K562 (cell line): ENCODE data around the gene CCDC28B. TPM values are rescaled to one million over a fixed set of nuclear protein-coding genes. Genes with fewer than 3 reads are reported as not detected.

Experiments
- CREBBP ChIP-seq: IDR thresholded peaks from one replicate; pipeline ENCODE4 v1.6.1; 2012; ENCODE audit warnings: low read depth, mild to moderate bottlenecking, control low read depth, inconsistent platforms, low read length
- GATAD2B ChIP-seq: fragments of 450-650 bp; IDR thresholded peaks from 2 replicates; pipeline ENCODE4 v1.6.1; 2017; ENCODE audit warnings: mild to moderate bottlenecking, borderline replicate concordance
- GTF2F1 ChIP-seq: IDR thresholded peaks from 2 replicates; pipeline ENCODE4 v1.6.1; 2011; ENCODE audit warnings: low read depth, low read length, improper control_type of control experiment
- HSF4 ChIP-seq: fragments of 250-450 bp; sonication (Bioruptor Pico); IDR thresholded peaks from 2 replicates; pipeline ENCODE4 v2.1.2; 2022; ENCODE audit warnings: mild to moderate bottlenecking, moderate library complexity, borderline replicate concordance
- KAT2B ChIP-seq: IDR thresholded peaks from one replicate; pipeline ENCODE4 v1.6.1; 2012; ENCODE audit warnings: low read depth, mild to moderate bottlenecking, control low read depth, inconsistent platforms, low read length, moderate library complexity
- KLF10 ChIP-seq: fragments of 250-450 bp; sonication (Bioruptor Pico); IDR thresholded peaks from 2 replicates; pipeline ENCODE4 v1.6.1; 2021; ENCODE audit warnings: matching md5 sums
- NCOA1 ChIP-seq: fragments of 450-650 bp; IDR thresholded peaks from 2 replicates; pipeline ENCODE4 v1.6.1; 2016; ENCODE audit warnings: low read depth
- NFYB ChIP-seq: IDR thresholded peaks from 2 replicates; pipeline ENCODE4 v1.6.1; 2011; ENCODE audit warnings: mild to moderate bottlenecking, moderate library complexity; ENCODE audit not compliant: insufficient read length; ENCODE audit errors: extremely low read depth
- PTRF ChIP-seq: fragments of 450-650 bp; IDR thresholded peaks from 2 replicates; pipeline ENCODE4 v1.6.1; 2016; ENCODE audit warnings: mild to moderate bottlenecking, missing genetic modification characterization, missing compliant biosample characterization
- ZBTB17 ChIP-seq: fragments of 450-650 bp; formaldehyde crosslinking; IDR thresholded peaks from 2 replicates; pipeline ENCODE4 v1.4.0; 2020; ENCODE audit warnings: mild to moderate bottlenecking
- ZNF232 ChIP-seq: sonication (generic); formaldehyde crosslinking; IDR thresholded peaks from 2 replicates; pipeline ENCODE4 v1.8.0; 2022; ENCODE audit warnings: mild to moderate bottlenecking, missing genetic modification reagents
- ZNF75A ChIP-seq: fragments of 450-650 bp; formaldehyde crosslinking; IDR thresholded peaks from 2 replicates; pipeline ENCODE4 v1.4.0; 2020; ENCODE audit warnings: mild to moderate bottlenecking
- ZNF766 ChIP-seq: fragments of 200-800 bp; sonication (Bioruptor generic); conservative IDR thresholded peaks from 2 replicates; pipeline ENCODE4 v1.6.1; 2016; ENCODE audit warnings: missing genetic modification characterization, missing compliant biosample characterization
- polyA plus RNA-seq, 8 experiments: library from polyadenylated mRNA; depleted of rRNA in 4 of 8; stranded (reverse) in 5 of 8; unstranded in 3 of 8; fragments of >200 nt; fragmentation: Nextera tagmentation in 2 of 8; fragmentation: Illumina TruSeq in 1 of 8; extraction: Ambion mirVana in 2 of 8; extraction: Trizol in 1 of 8; gene quantifications; 2 replicates each; pipeline versions ENCODE4 v1.2.1 to v1.2.3, GENCODE V29; 2011 to 2014; ENCODE audit warnings: inconsistent platforms in 1 of 8, missing spikeins in 1 of 8
- total RNA-seq, 7 experiments: library from RNA; depleted of rRNA in 6 of 7; stranded (reverse); fragments of >200 nt in 6 of 7; fragmentation: Illumina TruSeq in 2 of 7; extraction: Trizol in 2 of 7; gene quantifications; 2 replicates each; pipeline versions ENCODE4 v1.2.1 to v1.2.3, GENCODE V29; 2011 to 2021; ENCODE audit warnings: low replicate concordance in 1 of 7
- TF ChIP-seq, protein P1 (sequence below): sonication (generic); formaldehyde crosslinking; IDR thresholded peaks from 2 replicates; pipeline ENCODE4 v1.8.0; 2022; ENCODE audit warnings: mild to moderate bottlenecking, low read depth, missing genetic modification reagents
- TF ChIP-seq, protein P2 (sequence below): sonication (generic); formaldehyde crosslinking; IDR thresholded peaks from 2 replicates; pipeline ENCODE4 v1.8.1; 2023; ENCODE audit warnings: mild to moderate bottlenecking, missing genetic modification reagents, moderate library complexity
- TF ChIP-seq, protein P3 (sequence below): sonication (generic); formaldehyde crosslinking; IDR thresholded peaks from 2 replicates; pipeline ENCODE4 v1.8.0; 2023; ENCODE audit warnings: mild to moderate bottlenecking, missing genetic modification reagents
- TF ChIP-seq, protein P4 (sequence below): fragments of 250-450 bp; sonication (Bioruptor Pico); IDR thresholded peaks from 2 replicates; pipeline ENCODE4 v1.5.0; 2020; ENCODE audit warnings: mild to moderate bottlenecking
- TF ChIP-seq, protein P5 (sequence below): fragments of 450-650 bp; formaldehyde crosslinking; IDR thresholded peaks from 2 replicates; pipeline ENCODE4 v1.4.0; 2020; ENCODE audit warnings: mild to moderate bottlenecking, moderate library complexity
- TF ChIP-seq, protein P6 (sequence below), 2 experiments: IDR thresholded peaks; 2 replicates each; pipeline ENCODE4 v1.6.1; 2011; ENCODE audit warnings: borderline replicate concordance in 1 of 2, control low read depth in 1 of 2, low read depth in 1 of 2, low read length in 1 of 2, mild to moderate bottlenecking in 1 of 2, mixed read lengths in 1 of 2, moderate library complexity in 1 of 2; ENCODE audit not compliant: insufficient read depth in 1 of 2, insufficient read length in 1 of 2, poor library complexity in 1 of 2, severe bottlenecking in 1 of 2; ENCODE audit errors: extremely low read depth in 1 of 2

CCDC28B gene
- total and polyA plus RNA-seq, 9 of the 15 experiments (the other 6 are each of a cell fraction or from before 2014, with no cell fraction given) = 5.7 to 54.5 (median 31.7) TPM

DNA sequence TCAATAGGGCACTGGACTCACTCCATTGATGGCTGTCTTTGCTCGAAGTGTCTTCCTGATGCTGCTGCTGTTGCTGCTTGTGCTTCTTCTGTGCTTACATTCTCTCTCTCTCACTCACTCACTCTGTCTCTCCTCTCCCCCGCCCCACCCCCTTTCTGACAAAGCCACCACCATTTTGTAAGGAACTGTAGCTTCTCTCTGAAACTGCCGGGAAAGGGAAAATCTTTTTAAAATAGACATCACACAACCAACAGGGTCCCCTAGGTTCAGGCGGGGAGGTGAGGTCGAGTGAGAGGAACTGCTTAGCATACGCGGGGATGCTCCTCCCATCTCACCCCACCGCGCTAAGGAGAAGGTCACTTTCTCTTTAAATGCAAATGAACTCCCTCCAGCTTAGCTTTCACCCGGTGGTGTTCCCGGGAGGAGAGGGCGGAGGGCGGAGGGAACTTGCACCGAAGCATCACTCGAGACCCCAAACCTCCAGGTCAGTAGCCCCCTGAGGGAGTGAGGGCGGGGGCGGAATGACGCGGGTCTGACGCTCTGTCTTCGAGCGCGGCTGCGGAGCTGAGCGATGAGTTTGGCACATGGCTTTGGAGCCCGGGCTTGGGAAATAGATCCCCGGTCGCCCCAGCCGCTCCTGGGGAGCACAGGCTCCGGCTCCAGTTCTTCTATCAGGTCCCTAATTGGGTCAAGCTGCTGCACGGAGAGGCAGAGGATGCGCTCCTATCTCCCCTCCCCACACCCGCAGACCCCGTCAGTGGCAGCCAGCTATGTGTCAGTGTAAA is at the start of gene CCDC28B (continued):
- 0 out of 2 replicates have a peak, but pooled peaks have one; percentile 64 for TF ChIP-seq ZNF232 (CRISPR knock-in tag)
- TF ChIP-seq KAT2B = no peak
- TF ChIP-seq, protein P1, sequence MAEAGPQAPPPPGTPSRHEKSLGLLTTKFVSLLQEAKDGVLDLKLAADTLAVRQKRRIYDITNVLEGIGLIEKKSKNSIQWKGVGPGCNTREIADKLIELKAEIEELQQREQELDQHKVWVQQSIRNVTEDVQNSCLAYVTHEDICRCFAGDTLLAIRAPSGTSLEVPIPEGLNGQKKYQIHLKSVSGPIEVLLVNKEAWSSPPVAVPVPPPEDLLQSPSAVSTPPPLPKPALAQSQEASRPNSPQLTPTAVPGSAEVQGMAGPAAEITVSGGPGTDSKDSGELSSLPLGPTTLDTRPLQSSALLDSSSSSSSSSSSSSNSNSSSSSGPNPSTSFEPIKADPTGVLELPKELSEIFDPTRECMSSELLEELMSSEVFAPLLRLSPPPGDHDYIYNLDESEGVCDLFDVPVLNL (CRISPR knock-in tag) = no peak
- no peak for TF ChIP-seq GATAD2B
- TF ChIP-seq, protein P2, sequence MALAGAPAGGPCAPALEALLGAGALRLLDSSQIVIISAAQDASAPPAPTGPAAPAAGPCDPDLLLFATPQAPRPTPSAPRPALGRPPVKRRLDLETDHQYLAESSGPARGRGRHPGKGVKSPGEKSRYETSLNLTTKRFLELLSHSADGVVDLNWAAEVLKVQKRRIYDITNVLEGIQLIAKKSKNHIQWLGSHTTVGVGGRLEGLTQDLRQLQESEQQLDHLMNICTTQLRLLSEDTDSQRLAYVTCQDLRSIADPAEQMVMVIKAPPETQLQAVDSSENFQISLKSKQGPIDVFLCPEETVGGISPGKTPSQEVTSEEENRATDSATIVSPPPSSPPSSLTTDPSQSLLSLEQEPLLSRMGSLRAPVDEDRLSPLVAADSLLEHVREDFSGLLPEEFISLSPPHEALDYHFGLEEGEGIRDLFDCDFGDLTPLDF (CRISPR knock-in tag) = peak; percentile 42; the same call in 1 of the 2 replicates
- 0 out of 2 replicates have a peak, but pooled peaks have one; percentile 20 for TF ChIP-seq ZNF766 (CRISPR knock-in tag)
- peak; percentile 42; the same call in 1 of the 2 replicates for TF ChIP-seq ZBTB17 (CRISPR knock-in tag)
- TF ChIP-seq, protein P3, sequence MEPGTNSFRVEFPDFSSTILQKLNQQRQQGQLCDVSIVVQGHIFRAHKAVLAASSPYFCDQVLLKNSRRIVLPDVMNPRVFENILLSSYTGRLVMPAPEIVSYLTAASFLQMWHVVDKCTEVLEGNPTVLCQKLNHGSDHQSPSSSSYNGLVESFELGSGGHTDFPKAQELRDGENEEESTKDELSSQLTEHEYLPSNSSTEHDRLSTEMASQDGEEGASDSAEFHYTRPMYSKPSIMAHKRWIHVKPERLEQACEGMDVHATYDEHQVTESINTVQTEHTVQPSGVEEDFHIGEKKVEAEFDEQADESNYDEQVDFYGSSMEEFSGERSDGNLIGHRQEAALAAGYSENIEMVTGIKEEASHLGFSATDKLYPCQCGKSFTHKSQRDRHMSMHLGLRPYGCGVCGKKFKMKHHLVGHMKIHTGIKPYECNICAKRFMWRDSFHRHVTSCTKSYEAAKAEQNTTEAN (CRISPR knock-in tag) = no peak
- TF ChIP-seq, protein P4, sequence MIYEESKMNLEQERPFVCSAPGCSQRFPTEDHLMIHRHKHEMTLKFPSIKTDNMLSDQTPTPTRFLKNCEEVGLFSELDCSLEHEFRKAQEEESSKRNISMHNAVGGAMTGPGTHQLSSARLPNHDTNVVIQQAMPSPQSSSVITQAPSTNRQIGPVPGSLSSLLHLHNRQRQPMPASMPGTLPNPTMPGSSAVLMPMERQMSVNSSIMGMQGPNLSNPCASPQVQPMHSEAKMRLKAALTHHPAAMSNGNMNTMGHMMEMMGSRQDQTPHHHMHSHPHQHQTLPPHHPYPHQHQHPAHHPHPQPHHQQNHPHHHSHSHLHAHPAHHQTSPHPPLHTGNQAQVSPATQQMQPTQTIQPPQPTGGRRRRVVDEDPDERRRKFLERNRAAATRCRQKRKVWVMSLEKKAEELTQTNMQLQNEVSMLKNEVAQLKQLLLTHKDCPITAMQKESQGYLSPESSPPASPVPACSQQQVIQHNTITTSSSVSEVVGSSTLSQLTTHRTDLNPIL (CRISPR knock-in tag) = no peak
- TF ChIP-seq, protein P5, sequence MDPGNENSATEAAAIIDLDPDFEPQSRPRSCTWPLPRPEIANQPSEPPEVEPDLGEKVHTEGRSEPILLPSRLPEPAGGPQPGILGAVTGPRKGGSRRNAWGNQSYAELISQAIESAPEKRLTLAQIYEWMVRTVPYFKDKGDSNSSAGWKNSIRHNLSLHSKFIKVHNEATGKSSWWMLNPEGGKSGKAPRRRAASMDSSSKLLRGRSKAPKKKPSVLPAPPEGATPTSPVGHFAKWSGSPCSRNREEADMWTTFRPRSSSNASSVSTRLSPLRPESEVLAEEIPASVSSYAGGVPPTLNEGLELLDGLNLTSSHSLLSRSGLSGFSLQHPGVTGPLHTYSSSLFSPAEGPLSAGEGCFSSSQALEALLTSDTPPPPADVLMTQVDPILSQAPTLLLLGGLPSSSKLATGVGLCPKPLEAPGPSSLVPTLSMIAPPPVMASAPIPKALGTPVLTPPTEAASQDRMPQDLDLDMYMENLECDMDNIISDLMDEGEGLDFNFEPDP = no peak
- TF ChIP-seq, protein P6, sequence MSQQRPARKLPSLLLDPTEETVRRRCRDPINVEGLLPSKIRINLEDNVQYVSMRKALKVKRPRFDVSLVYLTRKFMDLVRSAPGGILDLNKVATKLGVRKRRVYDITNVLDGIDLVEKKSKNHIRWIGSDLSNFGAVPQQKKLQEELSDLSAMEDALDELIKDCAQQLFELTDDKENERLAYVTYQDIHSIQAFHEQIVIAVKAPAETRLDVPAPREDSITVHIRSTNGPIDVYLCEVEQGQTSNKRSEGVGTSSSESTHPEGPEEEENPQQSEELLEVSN (IDR thresholded peaks at IDR 0.05; ENCODE audit: borderline replicate concordance in 1 of 2, extremely low read depth in 1 of 2, insufficient read depth in 1 of 2, insufficient read length in 1 of 2, low read depth in 1 of 2, low read length in 1 of 2, poor library complexity in 1 of 2, severe bottlenecking in 1 of 2) = peak; percentile 97 to 98
- no peak for TF ChIP-seq CREBBP
- peak; percentile 26; the same call in 1 of the 2 replicates for TF ChIP-seq GTF2F1
- TF ChIP-seq PTRF = 0 out of 2 replicates have a peak, but pooled peaks have one; percentile 30
- TF ChIP-seq ZNF75A (CRISPR knock-in tag) = no peak
- TF ChIP-seq KLF10 (CRISPR knock-in tag) = no peak
- TF ChIP-seq NCOA1 = no peak
- TF ChIP-seq NFYB = no peak
- TF ChIP-seq HSF4 (CRISPR knock-in tag) = no peak
